ENCODE results near the gene RPRD2. TPM values are rescaled to one million over a fixed set of nuclear protein-coding genes. Genes with fewer than 3 reads are reported as not detected.

The RPRD2 gene
- total and polyA plus RNA-seq, 2 donors (not counting 1 experiment from before 2014, with no cell fraction given): 16.6 to 49.1 TPM

- Histone ChIP-seq H3K27me3 (replicated peaks in 1 of 4; ENCODE audit: control extremely low read depth in 1 of 4, control insufficient read depth in 3 of 4, insufficient read depth in 4 of 4, low read length in 3 of 4) (no peaks in the 10 kb centered on the region), H3K27ac (ENCODE audit: low read length in 2 of 2) (no peak overlapping the region), H3K4me3 (ENCODE audit: control extremely low read depth in 1 of 5, extremely low read depth in 1 of 5, insufficient read depth in 1 of 5, low read depth in 2 of 5, low read length in 4 of 5) (no peak overlapping the region), H3K79me2 (ENCODE audit: control insufficient read depth, insufficient read depth, low read length) (peaks cover 3% of the 10 kb centered on the region), H3K4me1 (ENCODE audit: control insufficient read depth in 2 of 2, insufficient read depth in 2 of 2, low read length in 2 of 2) (peaks cover 22 to 26% of the 10 kb centered on the region in 2 donors), H3K9ac (ENCODE audit: low read length) (no peak overlapping the region), H4K20me1 (ENCODE audit: control insufficient read depth, insufficient read depth, low read length, poor library complexity, severe bottlenecking) (no peaks in the 10 kb centered on the region), H3K9me3 (ENCODE audit: control extremely low read depth in 1 of 3, control insufficient read depth in 2 of 3, insufficient read depth in 1 of 3, low read length in 2 of 3) (no peaks in the 10 kb centered on the region), H2AFZ (ENCODE audit: insufficient read depth, low read depth, low read length, poor library complexity, severe bottlenecking) (no peak overlapping the region), H3K4me2 (replicated peaks; ENCODE audit: low read depth, low read length, poor library complexity, severe bottlenecking) (no peak overlapping the region), H3K36me3 (replicated peaks in 1 of 2; ENCODE audit: control extremely low read depth in 1 of 2, control insufficient read depth in 1 of 2, extremely low read depth in 1 of 2, insufficient read depth in 2 of 2, low read length in 1 of 2) (no peaks in the 10 kb centered on the region)
- ChIA-PET POLR2A (interaction anchor here (0.6 kb wide), 1 partner anchor 219 kb away, joined by 8 read pairs; no protein-coding TSS in a partner anchor), CTCF (interaction anchor here (3.3 kb wide), 1 partner anchor 49 kb away, joined by 11 read pairs; no protein-coding TSS in a partner anchor)
- intact Hi-C loops (cut with micrococcal nuclease): no loop called here
- H3K4me1 Mint-ChIP-seq: peaks cover 25% of the 10 kb centered on the region
- WGBS (ENCODE audit: insufficient coverage): 91% methylated on average over 9 of the region's 9 CpGs
- H3K27me3 Mint-ChIP-seq: no peaks in the 10 kb centered on the region
- ATAC-seq (ENCODE audit: low read depth): no peak
- no peaks in the 10 kb centered on the region for H3K9me3 Mint-ChIP-seq (ENCODE audit: insufficient read depth)
- no peak for TF ChIP-seq EZH2 (IDR thresholded peaks at IDR 0.05; ENCODE audit: borderline replicate concordance, insufficient read depth, low read depth, low read length, poor library complexity, severe bottlenecking)
- TF ChIP-seq CTCF (IDR thresholded peaks at IDR 0.05): no peak
- DNase-seq: no peak
- H3K4me3 Mint-ChIP-seq: peak overlapping the region; percentile 90
- peak overlapping the region; percentile 61 for H3K27ac Mint-ChIP-seq
Observed at GRCh38 chr1:150514260-150514659, 150.3 kb downstream of the RPRD2 start.

GRCh38 chr1:150514913-150515327, 151.0 kb downstream of the RPRD2 start:
- Histone ChIP-seq H3K27me3 (replicated peaks in 1 of 4; ENCODE audit: control extremely low read depth in 1 of 4, control insufficient read depth in 3 of 4, insufficient read depth in 4 of 4, low read length in 3 of 4) (no peaks in the 10 kb centered on the region), H3K36me3 (replicated peaks in 1 of 2; ENCODE audit: control extremely low read depth in 1 of 2, control insufficient read depth in 1 of 2, extremely low read depth in 1 of 2, insufficient read depth in 2 of 2, low read length in 1 of 2) (no peaks in the 10 kb centered on the region), H3K4me1 (ENCODE audit: control insufficient read depth in 2 of 2, insufficient read depth in 2 of 2, low read length in 2 of 2) (peaks cover 22 to 26% of the 10 kb centered on the region in 2 donors), H3K9ac (ENCODE audit: low read length) (peak overlapping the region; percentile 76), H3K4me2 (replicated peaks; ENCODE audit: low read depth, low read length, poor library complexity, severe bottlenecking) (peak overlapping the region; percentile 95), H4K20me1 (ENCODE audit: control insufficient read depth, insufficient read depth, low read length, poor library complexity, severe bottlenecking) (no peaks in the 10 kb centered on the region), H3K4me3 (ENCODE audit: control extremely low read depth in 1 of 5, extremely low read depth in 1 of 5, insufficient read depth in 1 of 5, low read depth in 2 of 5, low read length in 4 of 5) (peak overlapping the region; percentile 50 to 86 (median 80)), H3K27ac (ENCODE audit: low read length in 2 of 2) (peak overlapping the region; percentile 16 to 78), H3K9me3 (ENCODE audit: control extremely low read depth in 1 of 3, control insufficient read depth in 2 of 3, insufficient read depth in 1 of 3, low read length in 2 of 3) (no peaks in the 10 kb centered on the region), H3K79me2 (ENCODE audit: control insufficient read depth, insufficient read depth, low read length) (peaks cover 3% of the 10 kb centered on the region), H2AFZ (ENCODE audit: insufficient read depth, low read depth, low read length, poor library complexity, severe bottlenecking) (peak overlapping the region; percentile 98)
- ATAC-seq (ENCODE audit: low read depth) (no peak), DNase-seq (no peak)
- no peak for TF ChIP-seq EZH2 (IDR thresholded peaks at IDR 0.05; ENCODE audit: borderline replicate concordance, insufficient read depth, low read depth, low read length, poor library complexity, severe bottlenecking)
- TF ChIP-seq CTCF (IDR thresholded peaks at IDR 0.05): no peak
- 28% methylated on average over 18 of the region's 21 CpGs for WGBS (ENCODE audit: insufficient coverage)
- CTCF ChIA-PET: interaction anchor here (0.9 to 3.3 kb wide), 4 partner anchors 45 to 259 kb away, joined by 3 to 11 read pairs (median 4); no protein-coding TSS in a partner anchor
- peak overlapping the region; percentile 83 for H3K27ac Mint-ChIP-seq
- POLR2A ChIA-PET: interaction anchor here (0.6 to 2.4 kb wide), 5 partner anchors 28 to 281 kb away, joined by 3 to 24 read pairs (median 5); partner anchors contain the start of genes ENSA, RPRD2 and TARS2
- intact Hi-C loops (cut with micrococcal nuclease): loop anchor here (1.0 to 5.0 kb wide), 5 partner anchors 28 to 182 kb away; partner anchors contain the start of genes ENSA, GOLPH3L and TARS2
- no peaks in the 10 kb centered on the region for H3K27me3 Mint-ChIP-seq
- peak overlapping the region; percentile 90 for H3K4me3 Mint-ChIP-seq
- no peaks in the 10 kb centered on the region for H3K9me3 Mint-ChIP-seq (ENCODE audit: insufficient read depth)
- peaks cover 25% of the 10 kb centered on the region for H3K4me1 Mint-ChIP-seq
